K562 (cell line): ENCODE data around the gene AGMO.

ENCODE experiments used
- CBX1 ChIP-seq: sonication (generic); IDR thresholded peaks from 2 replicates; pipeline ENCODE4 v1.6.1; 2016; ENCODE audit warnings: antibody characterized with exemption, low read depth, mild to moderate bottlenecking
- CC2D1A ChIP-seq: fragments of 450-650 bp; IDR thresholded peaks from 2 replicates; pipeline ENCODE4 v1.6.1; 2017; ENCODE audit warnings: mild to moderate bottlenecking
- NONO ChIP-seq, 2 experiments: fragments of 200-400 bp in 1 of 2; fragments of 450-650 bp in 1 of 2; formaldehyde crosslinking in 1 of 2; IDR thresholded peaks; 2 replicates each; pipeline ENCODE4 v1.6.1; 2017; ENCODE audit warnings: low read depth in 2 of 2, mild to moderate bottlenecking in 2 of 2, moderate library complexity in 2 of 2, low read length in 1 of 2
- POLR2A ChIP-seq: fragments of 450-650 bp; conservative IDR thresholded peaks from 2 replicates; pipeline ENCODE4 v1.6.1; 2016
- SAFB2 ChIP-seq: fragments of 200-400 bp; formaldehyde crosslinking; IDR thresholded peaks from 2 replicates; pipeline ENCODE4 v1.6.1; 2018; ENCODE audit warnings: borderline replicate concordance, low read length, low read depth, moderate library complexity; ENCODE audit not compliant: severe bottlenecking
- SMARCA5 ChIP-seq: fragments of 450-650 bp; IDR thresholded peaks from 2 replicates; pipeline ENCODE4 v1.6.1; 2016
- STAT5A ChIP-seq: IDR thresholded peaks from 2 replicates; pipeline ENCODE4 v1.6.1; 2012; ENCODE audit warnings: low read length, inconsistent platforms, borderline replicate concordance
- TF ChIP-seq, protein P1 (sequence below): fragments of 200-800 bp; sonication (Bioruptor generic); IDR thresholded peaks from 2 replicates; pipeline ENCODE4 v1.6.1; 2017; ENCODE audit warnings: missing genetic modification characterization, missing compliant biosample characterization

DNA sequence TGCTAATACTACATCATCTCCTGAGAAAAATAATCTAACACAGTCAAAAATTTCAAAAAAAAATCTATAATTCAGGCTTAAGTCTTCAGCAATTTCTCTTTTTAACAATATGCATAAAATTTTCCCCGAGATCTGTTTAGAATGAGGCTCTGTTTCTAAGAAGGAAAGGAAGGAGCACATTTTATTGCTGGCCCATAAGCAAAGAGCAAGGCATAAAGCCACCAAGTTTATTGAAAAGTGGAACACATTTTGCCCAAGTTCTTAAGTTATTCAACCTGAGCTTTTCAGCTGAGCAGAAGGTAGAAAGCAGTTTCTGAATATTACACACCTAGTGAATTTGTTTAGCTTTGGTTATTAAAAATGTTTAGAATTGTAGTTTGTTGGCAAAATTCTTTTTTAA, 73.9 kb downstream of the AGMO start:
- TF ChIP-seq POLR2A = no peak
- TF ChIP-seq, protein P1, sequence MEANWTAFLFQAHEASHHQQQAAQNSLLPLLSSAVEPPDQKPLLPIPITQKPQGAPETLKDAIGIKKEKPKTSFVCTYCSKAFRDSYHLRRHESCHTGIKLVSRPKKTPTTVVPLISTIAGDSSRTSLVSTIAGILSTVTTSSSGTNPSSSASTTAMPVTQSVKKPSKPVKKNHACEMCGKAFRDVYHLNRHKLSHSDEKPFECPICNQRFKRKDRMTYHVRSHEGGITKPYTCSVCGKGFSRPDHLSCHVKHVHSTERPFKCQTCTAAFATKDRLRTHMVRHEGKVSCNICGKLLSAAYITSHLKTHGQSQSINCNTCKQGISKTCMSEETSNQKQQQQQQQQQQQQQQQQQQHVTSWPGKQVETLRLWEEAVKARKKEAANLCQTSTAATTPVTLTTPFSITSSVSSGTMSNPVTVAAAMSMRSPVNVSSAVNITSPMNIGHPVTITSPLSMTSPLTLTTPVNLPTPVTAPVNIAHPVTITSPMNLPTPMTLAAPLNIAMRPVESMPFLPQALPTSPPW (CRISPR knock-in tag) = no peak
- no peak for TF ChIP-seq SAFB2
- TF ChIP-seq CBX1 = no peak
- no peak for TF ChIP-seq STAT5A
- no peak for TF ChIP-seq NONO (IDR thresholded peaks at IDR 0.05; ENCODE audit: low read depth in 2 of 2, low read length in 1 of 2)
- no peak for TF ChIP-seq SMARCA5
- TF ChIP-seq CC2D1A = no peak
